Peyer's patch (tissue), 4 donors: ENCODE data around the gene TTYH3.

Experiments used
- POLR2A ChIP-seq, 2 donors: fragments of 450-650 bp; IDR thresholded peaks; one replicate each; pipeline ENCODE4 v1.5.1; 2017; ENCODE audit warnings: antibody characterized with exemption in 2 of 2, mild to moderate bottlenecking in 2 of 2, moderate library complexity in 2 of 2
- TF ChIP-seq, protein P1 (sequence below), 6 experiments: fragments of 450-650 bp in 4 of 6; fragments of 200-600 bp in 2 of 6; sonication (generic) in 1 of 6; IDR thresholded peaks; one replicate each; pipeline ENCODE4 v1.5.1; 2017 to 2019; ENCODE audit warnings: antibody characterized with exemption in 6 of 6, mild to moderate bottlenecking in 3 of 6, moderate library complexity in 1 of 6

- TF ChIP-seq, protein P1, sequence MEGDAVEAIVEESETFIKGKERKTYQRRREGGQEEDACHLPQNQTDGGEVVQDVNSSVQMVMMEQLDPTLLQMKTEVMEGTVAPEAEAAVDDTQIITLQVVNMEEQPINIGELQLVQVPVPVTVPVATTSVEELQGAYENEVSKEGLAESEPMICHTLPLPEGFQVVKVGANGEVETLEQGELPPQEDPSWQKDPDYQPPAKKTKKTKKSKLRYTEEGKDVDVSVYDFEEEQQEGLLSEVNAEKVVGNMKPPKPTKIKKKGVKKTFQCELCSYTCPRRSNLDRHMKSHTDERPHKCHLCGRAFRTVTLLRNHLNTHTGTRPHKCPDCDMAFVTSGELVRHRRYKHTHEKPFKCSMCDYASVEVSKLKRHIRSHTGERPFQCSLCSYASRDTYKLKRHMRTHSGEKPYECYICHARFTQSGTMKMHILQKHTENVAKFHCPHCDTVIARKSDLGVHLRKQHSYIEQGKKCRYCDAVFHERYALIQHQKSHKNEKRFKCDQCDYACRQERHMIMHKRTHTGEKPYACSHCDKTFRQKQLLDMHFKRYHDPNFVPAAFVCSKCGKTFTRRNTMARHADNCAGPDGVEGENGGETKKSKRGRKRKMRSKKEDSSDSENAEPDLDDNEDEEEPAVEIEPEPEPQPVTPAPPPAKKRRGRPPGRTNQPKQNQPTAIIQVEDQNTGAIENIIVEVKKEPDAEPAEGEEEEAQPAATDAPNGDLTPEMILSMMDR (IDR thresholded peaks at IDR 0.05), result no peak
- TF ChIP-seq POLR2A (IDR thresholded peaks at IDR 0.05), result no peak
Measured at GRCh38 chr7:2657208-2657607, 25.4 kb downstream of the TTYH3 start.
